GM19455 (cell line): Measurements from ENCODE around the gene HOXC9.

Experiments used
- ATAC-seq: cut with Tn5 transposase; IDR thresholded peaks from one replicate; pipeline ENCODE4 v1.9.1; 2021; ENCODE audit not compliant: unreplicated experiment

HOXC9 gene

GRCh38 chr12:54024581-54025305 lies 24.8 kb downstream of the HOXC9 start:
- no peak for ATAC-seq

DNA sequence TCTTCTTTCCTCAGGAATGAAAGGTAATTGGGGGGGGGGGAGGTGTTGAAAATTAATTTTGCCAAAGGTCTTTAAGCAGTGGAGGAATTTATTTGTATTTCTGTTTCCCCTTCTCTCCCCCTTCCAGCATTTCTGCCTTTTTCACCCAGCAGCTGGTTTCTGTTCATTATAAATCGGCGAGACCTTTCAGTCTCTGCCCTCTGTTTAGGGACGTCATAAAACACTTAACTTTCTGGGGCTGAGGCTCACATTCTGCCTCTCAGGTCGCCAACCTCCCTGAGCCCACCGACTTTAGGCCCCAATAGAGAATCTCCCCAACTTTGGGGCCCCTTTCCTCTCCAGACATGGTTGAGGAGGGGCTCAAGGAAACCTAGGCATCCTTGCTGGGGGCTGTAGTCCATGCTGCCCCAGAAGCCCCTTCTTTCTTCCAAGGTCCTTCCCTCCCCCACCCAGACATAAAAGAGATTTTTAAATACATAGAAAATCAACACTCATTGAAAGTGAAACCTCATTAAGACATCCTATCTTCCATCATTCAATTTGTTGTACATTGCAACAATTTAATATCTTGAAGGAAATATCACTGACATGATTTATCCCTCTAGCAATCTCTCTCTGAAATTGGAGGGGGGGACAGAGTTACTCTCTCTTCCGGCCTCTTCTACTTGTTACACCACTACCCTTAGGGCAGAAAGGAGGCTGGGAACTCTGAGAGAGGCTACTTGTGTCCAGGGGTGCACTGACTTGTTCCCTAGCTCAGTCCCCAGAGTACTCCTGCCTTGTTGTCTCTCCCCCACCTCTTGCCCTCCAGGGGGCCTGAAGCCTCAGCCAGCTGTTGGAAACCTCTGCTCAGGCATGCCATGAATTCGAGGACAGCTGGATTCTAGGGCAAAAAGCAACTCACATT lies 25.8 kb downstream of the HOXC9 start:
- ATAC-seq = no peak

DNA sequence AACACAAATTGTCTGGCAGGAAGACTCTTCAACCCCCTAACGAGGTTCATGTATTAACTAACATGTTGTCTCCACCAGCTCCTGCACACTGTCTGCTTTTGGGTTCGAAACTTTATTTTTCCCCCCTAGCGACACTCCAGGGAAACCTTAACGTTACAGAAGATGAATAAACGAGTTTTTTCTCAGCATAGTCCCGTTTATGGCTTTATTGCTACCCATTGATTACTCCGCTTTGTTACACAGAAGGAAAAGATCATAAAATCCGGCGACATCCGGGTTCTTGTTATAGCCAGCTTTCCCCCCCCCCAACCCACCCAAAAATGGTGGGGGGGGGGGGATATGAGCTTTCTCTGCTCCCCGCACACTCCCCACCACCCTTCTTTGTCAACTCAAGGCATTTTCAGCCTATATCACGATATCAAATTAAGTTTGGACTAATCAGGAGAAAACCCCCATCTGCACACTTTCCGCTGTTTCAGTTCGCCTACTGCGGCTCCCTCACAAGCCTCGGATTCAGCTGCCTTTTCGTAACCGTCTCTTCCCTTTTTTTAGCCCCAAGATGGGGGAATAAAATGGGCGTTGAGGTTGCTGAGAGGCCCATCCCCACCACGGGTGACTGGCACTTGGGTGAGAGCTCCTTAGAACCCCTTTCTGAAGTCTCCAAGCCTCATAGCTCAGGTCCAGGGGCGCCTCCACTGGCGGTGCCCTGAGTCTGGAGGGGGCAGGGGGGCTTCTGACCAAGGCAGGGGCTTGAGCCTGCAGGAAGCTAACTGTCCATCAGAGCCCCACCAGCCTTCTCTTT lies 26.9 kb downstream of the HOXC9 start:
- ATAC-seq = no peak

GRCh38 chr12:54027442-54027786 lies 27.5 kb downstream of the HOXC9 start:
- no peak for ATAC-seq

DNA sequence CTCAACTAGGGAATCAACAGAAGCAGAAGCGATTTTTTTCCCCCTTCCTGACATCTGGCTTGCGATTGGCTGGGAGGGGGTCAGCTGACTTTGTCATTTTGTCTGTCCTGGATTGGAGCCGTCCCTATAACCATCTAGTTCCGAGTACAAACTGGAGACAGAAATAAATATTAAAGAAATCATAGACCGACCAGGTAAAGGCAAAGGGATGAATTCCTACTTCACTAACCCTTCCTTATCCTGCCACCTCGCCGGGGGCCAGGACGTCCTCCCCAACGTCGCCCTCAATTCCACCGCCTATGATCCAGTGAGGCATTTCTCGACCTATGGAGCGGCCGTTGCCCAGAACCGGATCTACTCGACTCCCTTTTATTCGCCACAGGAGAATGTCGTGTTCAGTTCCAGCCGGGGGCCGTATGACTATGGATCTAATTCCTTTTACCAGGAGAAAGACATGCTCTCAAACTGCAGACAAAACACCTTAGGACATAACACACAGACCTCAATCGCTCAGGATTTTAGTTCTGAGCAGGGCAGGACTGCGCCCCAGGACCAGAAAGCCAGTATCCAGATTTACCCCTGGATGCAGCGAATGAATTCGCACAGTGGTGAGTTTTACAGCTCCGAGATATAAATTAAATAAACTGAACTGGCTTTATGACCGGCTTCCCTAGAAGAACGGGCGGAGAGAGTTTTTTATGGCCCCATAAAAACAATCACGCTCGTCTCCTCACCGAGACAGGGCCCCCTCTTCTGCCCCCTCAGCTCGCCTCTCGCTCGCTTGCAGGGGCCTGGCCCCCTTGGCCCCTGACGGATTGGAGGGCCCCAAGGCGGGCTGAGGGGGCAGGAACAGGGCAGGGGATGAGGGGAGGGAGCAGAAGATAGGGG lies 28.6 kb downstream of the HOXC9 start, which contains the start of gene HOXC6:
Gene HOXC6, plus strand, starts transcription at position 127 of the 888 bp plus-strand sequence. Its CDS starts 82 bp downstream, at position 209.
- ATAC-seq = no peak

DNA sequence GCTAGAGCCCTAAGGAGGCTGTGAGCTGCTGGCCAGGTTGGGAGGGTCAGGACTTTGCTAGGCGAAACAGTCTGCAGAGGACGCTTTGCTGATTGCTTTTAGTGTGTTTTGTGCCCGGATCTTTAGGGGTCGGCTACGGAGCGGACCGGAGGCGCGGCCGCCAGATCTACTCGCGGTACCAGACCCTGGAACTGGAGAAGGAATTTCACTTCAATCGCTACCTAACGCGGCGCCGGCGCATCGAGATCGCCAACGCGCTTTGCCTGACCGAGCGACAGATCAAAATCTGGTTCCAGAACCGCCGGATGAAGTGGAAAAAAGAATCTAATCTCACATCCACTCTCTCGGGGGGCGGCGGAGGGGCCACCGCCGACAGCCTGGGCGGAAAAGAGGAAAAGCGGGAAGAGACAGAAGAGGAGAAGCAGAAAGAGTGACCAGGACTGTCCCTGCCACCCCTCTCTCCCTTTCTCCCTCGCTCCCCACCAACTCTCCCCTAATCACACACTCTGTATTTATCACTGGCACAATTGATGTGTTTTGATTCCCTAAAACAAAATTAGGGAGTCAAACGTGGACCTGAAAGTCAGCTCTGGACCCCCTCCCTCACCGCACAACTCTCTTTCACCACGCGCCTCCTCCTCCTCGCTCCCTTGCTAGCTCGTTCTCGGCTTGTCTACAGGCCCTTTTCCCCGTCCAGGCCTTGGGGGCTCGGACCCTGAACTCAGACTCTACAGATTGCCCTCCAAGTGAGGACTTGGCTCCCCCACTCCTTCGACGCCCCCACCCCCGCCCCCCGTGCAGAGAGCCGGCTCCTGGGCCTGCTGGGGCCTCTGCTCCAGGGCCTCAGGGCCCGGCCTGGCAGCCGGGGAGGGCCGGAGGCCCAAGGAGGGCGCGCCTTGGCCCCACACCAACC lies 29.8 kb downstream of the HOXC9 start:
- ATAC-seq = no peak

DNA sequence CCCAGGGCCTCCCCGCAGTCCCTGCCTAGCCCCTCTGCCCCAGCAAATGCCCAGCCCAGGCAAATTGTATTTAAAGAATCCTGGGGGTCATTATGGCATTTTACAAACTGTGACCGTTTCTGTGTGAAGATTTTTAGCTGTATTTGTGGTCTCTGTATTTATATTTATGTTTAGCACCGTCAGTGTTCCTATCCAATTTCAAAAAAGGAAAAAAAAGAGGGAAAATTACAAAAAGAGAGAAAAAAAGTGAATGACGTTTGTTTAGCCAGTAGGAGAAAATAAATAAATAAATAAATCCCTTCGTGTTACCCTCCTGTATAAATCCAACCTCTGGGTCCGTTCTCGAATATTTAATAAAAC lies 30.5 kb downstream of the HOXC9 start:
- no peak for ATAC-seq

DNA sequence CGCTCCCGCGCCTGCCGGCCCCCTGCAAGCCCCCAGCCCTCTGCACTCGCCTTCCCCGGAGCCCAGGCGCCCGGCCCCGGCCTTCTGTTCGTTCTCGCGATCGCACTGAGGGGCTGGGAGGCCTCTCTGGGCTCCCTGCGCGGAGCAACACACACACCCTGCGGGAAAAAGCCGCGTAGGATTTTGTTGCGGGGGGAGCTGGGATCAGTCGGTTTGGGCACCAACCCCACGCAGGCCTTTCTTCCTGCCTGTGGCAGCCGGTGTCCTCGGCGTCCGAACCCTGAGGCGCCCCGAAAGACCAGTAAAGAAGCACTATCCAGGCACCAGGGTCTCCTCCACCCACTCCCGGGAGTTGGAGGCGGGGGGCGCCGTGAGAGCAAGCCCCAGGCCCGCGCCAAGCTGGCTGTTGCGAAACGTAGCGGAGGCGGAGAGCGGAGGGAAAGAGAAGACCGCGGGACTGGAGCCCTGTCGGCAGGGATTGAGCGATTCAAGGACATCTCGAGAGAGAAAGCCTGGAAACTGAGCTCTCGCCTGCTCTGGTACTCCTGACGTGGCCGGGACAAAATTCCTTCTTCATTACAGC lies 31.0 kb downstream of the HOXC9 start:
- ATAC-seq = no peak

GRCh38 chr12:54031480-54031879 lies 31.5 kb downstream of the HOXC9 start:
- no peak for ATAC-seq

GRCh38 chr12:54032086-54032619 lies 32.2 kb downstream of the HOXC9 start:
- no peak for ATAC-seq

- ATAC-seq = no peak
These were observed 32.7 kb downstream of the HOXC9 start, which contains the start of gene HOXC5 for GRCh38 chr12:54032627-54033100. Gene HOXC5, plus strand, starts transcription at chr12:54033050. Its CDS starts 73 bp downstream, at chr12:54033123.

DNA sequence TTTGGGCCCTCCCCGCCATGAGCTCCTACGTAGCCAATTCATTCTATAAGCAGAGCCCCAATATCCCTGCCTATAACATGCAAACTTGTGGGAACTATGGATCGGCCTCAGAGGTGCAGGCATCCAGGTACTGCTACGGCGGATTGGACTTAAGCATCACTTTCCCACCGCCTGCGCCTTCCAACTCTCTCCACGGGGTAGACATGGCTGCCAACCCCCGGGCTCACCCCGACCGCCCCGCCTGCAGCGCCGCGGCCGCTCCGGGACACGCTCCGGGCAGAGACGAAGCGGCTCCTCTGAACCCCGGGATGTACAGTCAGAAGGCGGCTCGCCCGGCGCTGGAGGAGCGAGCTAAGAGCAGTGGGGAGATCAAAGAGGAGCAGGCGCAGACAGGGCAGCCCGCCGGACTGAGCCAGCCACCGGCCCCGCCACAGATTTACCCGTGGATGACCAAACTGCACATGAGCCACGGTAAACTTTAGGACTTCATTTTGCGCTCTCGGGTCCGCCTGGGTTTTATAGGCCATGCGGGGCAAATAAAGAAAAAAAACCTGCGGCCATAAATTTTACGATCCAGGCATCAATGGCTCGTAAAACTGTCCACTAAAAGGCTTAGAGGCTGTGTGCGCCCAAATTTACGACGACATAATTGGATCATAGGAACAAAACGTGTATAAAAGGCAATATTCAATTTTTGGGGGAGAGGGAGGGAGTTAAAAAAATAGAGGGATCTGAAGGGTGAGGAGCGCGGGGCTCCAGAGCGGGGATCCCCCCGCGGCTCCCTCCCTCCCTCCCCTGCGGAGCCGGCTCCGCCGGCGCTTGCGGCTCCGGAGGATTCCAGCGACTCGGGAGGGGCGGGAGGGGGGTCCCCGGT lies 33.4 kb downstream of the HOXC9 start:
- ATAC-seq = no peak

DNA sequence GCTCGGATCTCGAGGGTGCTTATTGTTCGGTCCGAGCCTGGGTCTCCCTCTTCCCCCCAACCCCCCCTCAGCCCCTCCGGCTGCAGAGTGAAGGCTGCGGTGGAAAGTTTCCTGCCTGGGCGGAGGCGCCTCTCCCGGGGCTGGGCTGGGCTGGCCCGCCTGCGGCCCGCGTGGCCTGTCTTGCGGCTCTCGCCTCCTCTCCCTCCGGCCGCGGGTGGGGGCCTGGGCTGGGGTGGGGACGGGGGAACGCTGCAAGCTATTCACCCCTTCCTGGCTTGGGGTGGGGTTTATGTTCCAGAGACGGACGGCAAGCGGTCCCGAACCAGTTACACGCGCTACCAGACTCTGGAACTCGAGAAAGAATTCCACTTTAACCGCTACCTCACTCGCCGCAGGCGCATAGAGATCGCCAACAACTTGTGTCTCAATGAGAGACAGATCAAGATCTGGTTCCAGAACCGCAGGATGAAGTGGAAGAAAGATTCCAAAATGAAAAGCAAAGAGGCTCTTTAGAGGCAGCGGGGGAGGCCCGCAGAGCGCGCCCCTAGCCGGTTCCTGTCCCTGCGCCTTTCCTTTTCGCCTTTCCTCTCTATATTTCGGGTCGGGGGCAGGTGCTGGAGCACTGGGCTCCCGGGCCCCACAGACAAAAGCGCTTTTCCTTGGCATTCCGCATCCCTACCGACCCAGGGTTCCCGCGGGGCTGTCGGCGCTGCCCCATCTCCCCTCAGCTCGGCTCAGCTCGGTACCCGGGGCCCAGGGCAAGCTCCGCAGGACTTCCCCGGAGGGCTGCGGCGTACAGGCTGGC lies 34.2 kb downstream of the HOXC9 start:
- no peak for ATAC-seq

GRCh38 chr12:54034785-54035310 lies 34.9 kb downstream of the HOXC9 start:
- ATAC-seq = no peak

GRCh38 chr12:54035568-54036264 lies 35.8 kb downstream of the HOXC9 start:
- no peak for ATAC-seq
